Retinal pigment epithelial cell (primary cell): ENCODE measurements around the gene SCTR.

Experiments
- DNase-seq: peaks from one replicate; pipeline ENCODE4 v3.0.0-alpha.2; 2010; ENCODE audit warnings: low read depth
- H3K4me3 ChIP-seq: 2 replicates; pipeline ENCODE4 v1.5.1; 2011; ENCODE audit warnings: mild to moderate bottlenecking, low read length, control low read depth, moderate library complexity
- CTCF ChIP-seq: conservative IDR thresholded peaks from 2 replicates; pipeline ENCODE4 v1.5.1; 2011; ENCODE audit warnings: low read depth, low read length, control low read depth, inconsistent platforms

Gene SCTR

GRCh38 chr2:119496682-119497081 lies 27.6 kb downstream of the SCTR start:
- DNase-seq: no peak
- no peak overlapping the region for H3K4me3 ChIP-seq
- TF ChIP-seq CTCF: no peak

GRCh38 chr2:119495948-119496347 lies 28.3 kb downstream of the SCTR start:
- no peak for TF ChIP-seq CTCF
- no peak overlapping the region for H3K4me3 ChIP-seq
- DNase-seq: no peak

- TF ChIP-seq CTCF: no peak
- no peak for DNase-seq
- H3K4me3 ChIP-seq: no peak overlapping the region
Measured at GRCh38 chr2:119494163-119494790, 30.0 kb downstream of the SCTR start.

GRCh38 chr2:119491776-119492525 lies 32.3 kb downstream of the SCTR start:
- no peak for TF ChIP-seq CTCF
- no peak overlapping the region for H3K4me3 ChIP-seq
- DNase-seq: peak; percentile 90

- no peak overlapping the region for H3K4me3 ChIP-seq
- no peak for TF ChIP-seq CTCF
- DNase-seq: no peak
Measured at GRCh38 chr2:119490653-119491195, 33.6 kb downstream of the SCTR start.

GRCh38 chr2:119490106-119490505 lies 34.2 kb downstream of the SCTR start:
- no peak for DNase-seq
- no peak for TF ChIP-seq CTCF
- H3K4me3 ChIP-seq: no peak overlapping the region
